MM.1S (cell line): ENCODE data around the gene DYNC2H1.

Experiments used
- DNase-seq: peaks from one replicate; pipeline ENCODE4 v3.0.0-alpha.2; 2015
- H2AFZ ChIP-seq: fragments of 300-600 bp; sonication (generic); 2 replicates; pipeline ENCODE4 v1.6.0; 2016; ENCODE audit warnings: antibody characterized with exemption, low read length
- H3F3A ChIP-seq: fragments of 300-600 bp; sonication (generic); 2 replicates; pipeline ENCODE4 v1.6.1; 2016; ENCODE audit warnings: mild to moderate bottlenecking, antibody characterized with exemption, low read length, moderate library complexity, mixed read lengths; ENCODE audit not compliant: insufficient read depth
- H3K27ac ChIP-seq: fragments of 300-600 bp; sonication (generic); 2 replicates; pipeline ENCODE4 v1.5.1; 2016; ENCODE audit warnings: mild to moderate bottlenecking, low read length
- H3K27me3 ChIP-seq: fragments of 300-600 bp; sonication (generic); replicated peaks from 2 replicates; pipeline ENCODE4 v1.6.0; 2016; ENCODE audit warnings: low read length; ENCODE audit not compliant: insufficient read depth
- H3K36me3 ChIP-seq: fragments of 300-600 bp; sonication (generic); replicated peaks from 2 replicates; pipeline ENCODE4 v1.6.1; 2016; ENCODE audit warnings: mild to moderate bottlenecking, low read length, mixed read lengths; ENCODE audit not compliant: insufficient read depth
- H3K4me1 ChIP-seq: fragments of 300-600 bp; sonication (generic); 2 replicates; pipeline ENCODE4 v1.6.1; 2016; ENCODE audit warnings: low read length, mixed read lengths
- H3K4me2 ChIP-seq: fragments of 300-600 bp; sonication (generic); 2 replicates; pipeline ENCODE4 v1.6.0; 2016; ENCODE audit warnings: low read depth, low read length
- H3K4me3 ChIP-seq: fragments of 300-600 bp; sonication (generic); 2 replicates; pipeline ENCODE4 v1.5.1; 2016; ENCODE audit warnings: low read length, mixed read lengths
- H3K79me2 ChIP-seq: fragments of 300-600 bp; sonication (generic); 2 replicates; pipeline ENCODE4 v1.6.1; 2016; ENCODE audit warnings: mixed run types, low read length, mixed read lengths
- H3K9ac ChIP-seq: fragments of 300-600 bp; sonication (generic); 2 replicates; pipeline ENCODE4 v1.6.1; 2016; ENCODE audit warnings: low read length, mixed read lengths
- H3K9me2 ChIP-seq: fragments of 300-600 bp; sonication (generic); replicated peaks from 2 replicates; pipeline ENCODE4 v1.6.1; 2016; ENCODE audit warnings: mild to moderate bottlenecking, low read length, mixed read lengths; ENCODE audit not compliant: insufficient read depth
- H3K9me3 ChIP-seq: fragments of 300-600 bp; sonication (generic); replicated peaks from 2 replicates; pipeline ENCODE4 v1.6.1; 2016; ENCODE audit warnings: mild to moderate bottlenecking, low read length, mixed read lengths; ENCODE audit not compliant: insufficient read depth
- H4K20me1 ChIP-seq: fragments of 300-600 bp; sonication (generic); 2 replicates; pipeline ENCODE4 v1.6.1; 2016; ENCODE audit warnings: mild to moderate bottlenecking, low read length, moderate library complexity, mixed read lengths; ENCODE audit not compliant: insufficient read depth
- CTCF ChIP-seq: fragments of 300-600 bp; sonication (generic); IDR thresholded peaks from 2 replicates; pipeline ENCODE4 v1.5.1; 2016; ENCODE audit warnings: antibody characterized with exemption, low read length, mixed read lengths
- EZH2 ChIP-seq: fragments of 300-600 bp; sonication (generic); optimal IDR thresholded peaks from 2 replicates; pipeline ENCODE3; 2017; ENCODE audit warnings: low read depth, mild to moderate bottlenecking, antibody characterized with exemption, low read length, mixed read lengths
- EZH2phosphoT487 ChIP-seq: fragments of 300-600 bp; sonication (generic); IDR thresholded peaks from 2 replicates; pipeline ENCODE4 v1.6.1; 2018; ENCODE audit warnings: antibody characterized with exemption, low read length

The DYNC2H1 gene

GRCh38 chr11:103315248-103315647, 206.0 kb downstream of the DYNC2H1 start:
- H3K9ac ChIP-seq = no peak overlapping the region
- no peak overlapping the region for H3K27ac ChIP-seq
- H4K20me1 ChIP-seq = no peaks in the 10 kb centered on the region
- H3K4me3 ChIP-seq = no peak overlapping the region
- no peaks in the 10 kb centered on the region for H3F3A ChIP-seq
- no peaks in the 10 kb centered on the region for H3K4me1 ChIP-seq
- no peaks in the 10 kb centered on the region for H3K9me2 ChIP-seq
- no peaks in the 10 kb centered on the region for H3K27me3 ChIP-seq
- TF ChIP-seq EZH2 (no peak), CTCF (no peak), EZH2phosphoT487 (no peak)
- no peaks in the 10 kb centered on the region for H3K9me3 ChIP-seq
- no peak overlapping the region for H3K4me2 ChIP-seq
- no peaks in the 10 kb centered on the region for H3K79me2 ChIP-seq
- H3K36me3 ChIP-seq = no peaks in the 10 kb centered on the region
- no peak overlapping the region for H2AFZ ChIP-seq
- no peak for DNase-seq

GRCh38 chr11:103317118-103317517, 207.9 kb downstream of the DYNC2H1 start:
- no peaks in the 10 kb centered on the region for H3K79me2 ChIP-seq
- no peak overlapping the region for H2AFZ ChIP-seq
- no peak overlapping the region for H3K27ac ChIP-seq
- no peaks in the 10 kb centered on the region for H3K27me3 ChIP-seq
- no peaks in the 10 kb centered on the region for H3K4me1 ChIP-seq
- no peaks in the 10 kb centered on the region for H3K9me3 ChIP-seq
- no peak overlapping the region for H3K4me3 ChIP-seq
- H3K36me3 ChIP-seq = no peaks in the 10 kb centered on the region
- H3F3A ChIP-seq = no peaks in the 10 kb centered on the region
- H3K4me2 ChIP-seq = no peak overlapping the region
- H3K9ac ChIP-seq = no peak overlapping the region
- no peaks in the 10 kb centered on the region for H3K9me2 ChIP-seq
- H4K20me1 ChIP-seq = no peaks in the 10 kb centered on the region
- no peak for DNase-seq
- TF ChIP-seq CTCF (no peak), EZH2 (no peak), EZH2phosphoT487 (no peak)

- H3K9me2 ChIP-seq = no peaks in the 10 kb centered on the region
- no peaks in the 10 kb centered on the region for H3K79me2 ChIP-seq
- no peak overlapping the region for H3K9ac ChIP-seq
- H3K27ac ChIP-seq = no peak overlapping the region
- H2AFZ ChIP-seq = no peak overlapping the region
- peaks cover 8% of the 10 kb centered on the region; the same call in 1 of the 2 replicates for H3K4me1 ChIP-seq
- H3K27me3 ChIP-seq = no peaks in the 10 kb centered on the region
- H3K36me3 ChIP-seq = no peaks in the 10 kb centered on the region
- H3K4me3 ChIP-seq = no peak overlapping the region
- no peak for DNase-seq
- H3K9me3 ChIP-seq = no peaks in the 10 kb centered on the region
- H3F3A ChIP-seq = no peaks in the 10 kb centered on the region
- no peak overlapping the region for H3K4me2 ChIP-seq
- no peaks in the 10 kb centered on the region for H4K20me1 ChIP-seq
- TF ChIP-seq EZH2 (no peak), EZH2phosphoT487 (no peak), CTCF (no peak)
Observed at GRCh38 chr11:103322821-103323220, 213.6 kb downstream of the DYNC2H1 start.
